Liver (tissue), 9 donors: ENCODE results near the gene KLHL9. TPM values are rescaled to one million over a fixed set of nuclear protein-coding genes. Genes with fewer than 3 reads are reported as not detected.

Experiments used
- DNase-seq: peaks from one replicate; pipeline ENCODE4 v3.0.0-alpha.2; 2017; ENCODE audit warnings: low spot score
- H3K27ac ChIP-seq, 2 donors: one replicate each; pipeline ENCODE4 v1.7.0; 2013; ENCODE audit warnings: inconsistent platforms in 2 of 2, low read length in 2 of 2, control low read depth in 1 of 2, low read depth in 1 of 2, mild to moderate bottlenecking in 1 of 2
- H3K27me3 ChIP-seq, 4 donors: one replicate each; pipeline versions ENCODE4 v1.6.1 to v1.7.0; 2013; ENCODE audit warnings: low read length in 3 of 4, inconsistent platforms in 1 of 4, mild to moderate bottlenecking in 1 of 4, moderate library complexity in 1 of 4; ENCODE audit not compliant: control insufficient read depth in 4 of 4, insufficient read depth in 4 of 4
- H3K36me3 ChIP-seq, 4 donors: one replicate each; pipeline versions ENCODE4 v1.6.1 to v1.7.0; 2013; ENCODE audit warnings: low read length in 3 of 4, mild to moderate bottlenecking in 3 of 4, low read depth in 1 of 4, moderate library complexity in 1 of 4; ENCODE audit not compliant: control insufficient read depth in 4 of 4, insufficient read depth in 3 of 4
- H3K4me1 ChIP-seq, 4 donors: one replicate each; pipeline versions ENCODE4 v1.6.1 to v1.7.0; 2013; ENCODE audit warnings: low read length in 3 of 4, mild to moderate bottlenecking in 3 of 4, moderate library complexity in 1 of 4; ENCODE audit not compliant: control insufficient read depth in 4 of 4, insufficient read depth in 4 of 4
- H3K4me3 ChIP-seq, 3 donors: one replicate each; pipeline versions ENCODE4 v1.6.1 to v1.7.0; 2013; ENCODE audit warnings: low read length in 3 of 3, control low read depth in 1 of 3, low read depth in 1 of 3, mild to moderate bottlenecking in 1 of 3
- H3K9ac ChIP-seq, 2 donors: one replicate each; pipeline ENCODE4 v1.7.0; 2013; ENCODE audit warnings: low read length in 2 of 2, mild to moderate bottlenecking in 2 of 2, moderate library complexity in 2 of 2, control low read depth in 1 of 2, low read depth in 1 of 2
- H3K9me3 ChIP-seq, 4 donors: one replicate each; pipeline versions ENCODE4 v1.6.1 to v1.7.0; 2013; ENCODE audit warnings: low read length in 3 of 4; ENCODE audit not compliant: control insufficient read depth in 4 of 4
- ATF3 ChIP-seq: IDR thresholded peaks from 2 replicates; pipeline ENCODE4 v1.6.1; 2016; ENCODE audit warnings: antibody characterized with exemption
- CTCF ChIP-seq: fragments of 150-350 bp; IDR thresholded peaks from 2 replicates; pipeline ENCODE4 v1.5.1; 2017; ENCODE audit warnings: improper control_type of control experiment, low read depth, low read length; ENCODE audit not compliant: missing input control
- EGR1 ChIP-seq, 2 donors: IDR thresholded peaks; 2 replicates each; pipeline ENCODE4 v1.6.1; 2016 to 2018; ENCODE audit warnings: antibody characterized with exemption in 2 of 2, low read depth in 2 of 2
- FOXA1 ChIP-seq: IDR thresholded peaks from 2 replicates; pipeline ENCODE4 v1.6.1; 2016; ENCODE audit warnings: antibody characterized with exemption
- FOXA2 ChIP-seq: IDR thresholded peaks from 2 replicates; pipeline ENCODE4 v1.6.1; 2016; ENCODE audit warnings: antibody characterized with exemption
- GABPA ChIP-seq, 2 donors: IDR thresholded peaks in 1 of 2; conservative IDR thresholded peaks in 1 of 2; 2 replicates each; pipeline ENCODE4 v1.6.1; 2016; ENCODE audit warnings: antibody characterized with exemption in 2 of 2, mild to moderate bottlenecking in 1 of 2, moderate library complexity in 1 of 2
- HNF4A ChIP-seq, 2 donors: conservative IDR thresholded peaks; 2 replicates each; pipeline ENCODE4 v1.6.1; 2016; ENCODE audit warnings: antibody characterized with exemption in 2 of 2, mild to moderate bottlenecking in 2 of 2
- HNF4G ChIP-seq: IDR thresholded peaks from 2 replicates; pipeline ENCODE4 v1.6.1; 2016; ENCODE audit warnings: antibody characterized with exemption
- JUND ChIP-seq, 2 donors: IDR thresholded peaks; 2 replicates each; pipeline ENCODE4 v1.6.1; 2016; ENCODE audit warnings: antibody characterized with exemption in 2 of 2
- MAX ChIP-seq: IDR thresholded peaks from 2 replicates; pipeline ENCODE4 v1.6.1; 2016; ENCODE audit warnings: antibody characterized with exemption
- NR2F2 ChIP-seq: IDR thresholded peaks from 2 replicates; pipeline ENCODE4 v1.6.1; 2016; ENCODE audit warnings: antibody characterized with exemption
- RAD21 ChIP-seq, 2 donors: IDR thresholded peaks; 2 replicates each; pipeline ENCODE4 v1.6.1; 2016; ENCODE audit warnings: antibody characterized with exemption in 2 of 2, mild to moderate bottlenecking in 2 of 2
- REST ChIP-seq: IDR thresholded peaks from 2 replicates; pipeline ENCODE4 v1.6.1; 2016; ENCODE audit warnings: antibody characterized with exemption, mild to moderate bottlenecking
- RXRA ChIP-seq, 2 donors: IDR thresholded peaks; 2 replicates each; pipeline ENCODE4 v1.6.1; 2017 to 2018; ENCODE audit warnings: antibody characterized with exemption in 2 of 2, mild to moderate bottlenecking in 1 of 2
- SP1 ChIP-seq: IDR thresholded peaks from 2 replicates; pipeline ENCODE4 v1.6.1; 2018; ENCODE audit warnings: antibody characterized with exemption, mild to moderate bottlenecking
- TAF1 ChIP-seq: conservative IDR thresholded peaks from 2 replicates; pipeline ENCODE4 v1.6.1; 2016; ENCODE audit warnings: antibody characterized with exemption, mild to moderate bottlenecking
- YY1 ChIP-seq: IDR thresholded peaks from 2 replicates; pipeline ENCODE4 v1.6.1; 2016; ENCODE audit warnings: antibody characterized with exemption, mild to moderate bottlenecking
- ZBTB33 ChIP-seq: IDR thresholded peaks from 2 replicates; pipeline ENCODE4 v1.6.1; 2016; ENCODE audit warnings: antibody characterized with exemption
- WGBS: extraction: QIAGEN DNeasy Blood & Tissue Kit; methylation state at CpG from one replicate; pipeline ENCODE4 v1.1.7; 2013; 5-methylcytosine and 5-hydroxymethylcytosine counted together
- polyA plus RNA-seq, 2 donors: library from polyadenylated mRNA; stranded (reverse) in 1 of 2; unstranded in 1 of 2; fragments of 200-250 nt in 1 of 2; fragments of >200 nt in 1 of 2; fragmentation: Nextera tagmentation in 1 of 2; extraction: Ambion mirVana in 1 of 2; gene quantifications; one replicate each; pipeline versions ENCODE4 v1.2.1 to v1.2.3, GENCODE V29; 2013 to 2015
- total RNA-seq, 2 donors: library from RNA; depleted of rRNA; stranded (reverse); fragments of >200 nt; gene quantifications; one replicate each; pipeline ENCODE4 v1.2.3, GENCODE V29; 2014
- donor health status: healthy.
- donor health status: healthy.
- donor health status: healthy.
- donor health status: healthy.
- donor health status: healthy.

The KLHL9 gene
- total and polyA plus RNA-seq, 4 donors = 5.6 to 14.5 (median 9.8) TPM

- 94% methylated on average over 5 of the region's 5 CpGs for WGBS
- no peaks in the 10 kb centered on the region for H3K27me3 ChIP-seq
- no peak overlapping the region for H3K9ac ChIP-seq
- H3K4me1 ChIP-seq = peaks cover 0 to 2% (median 0%) of the 10 kb centered on the region in 4 donors
- no peak for DNase-seq
- no peaks in the 10 kb centered on the region for H3K9me3 ChIP-seq
- no peak overlapping the region for H3K4me3 ChIP-seq
- peaks cover 4 to 9% (median 8%) of the 10 kb centered on the region in 4 donors for H3K36me3 ChIP-seq
- H3K27ac ChIP-seq = no peak overlapping the region
- TF ChIP-seq RAD21 (IDR thresholded peaks at IDR 0.05) = no peak
- no peak for TF ChIP-seq TAF1
- no peak for TF ChIP-seq RXRA (IDR thresholded peaks at IDR 0.05)
- TF ChIP-seq REST = no peak
- TF ChIP-seq GABPA (IDR thresholded peaks at IDR 0.05 in 1 of 2, conservative IDR thresholded peaks at IDR 0.05 in 1 of 2) = no peak
- no peak for TF ChIP-seq HNF4A (conservative IDR thresholded peaks at IDR 0.05)
- TF ChIP-seq MAX = no peak
- no peak for TF ChIP-seq ATF3
- TF ChIP-seq HNF4G = no peak
- TF ChIP-seq SP1 = no peak
- TF ChIP-seq CTCF = no peak
Measured at GRCh38 chr9:21322911-21323461, 12.2 kb downstream of the KLHL9 start.

GRCh38 chr9:21320465-21320864 lies 14.7 kb downstream of the KLHL9 start:
- H3K27ac ChIP-seq = no peak overlapping the region
- H3K9ac ChIP-seq = no peak overlapping the region
- 85% methylated on average over 2 of the region's 2 CpGs for WGBS
- no peak for DNase-seq
- no peaks in the 10 kb centered on the region for H3K27me3 ChIP-seq
- H3K9me3 ChIP-seq = no peaks in the 10 kb centered on the region
- H3K4me1 ChIP-seq = peaks cover 6 to 17% (median 15%) of the 10 kb centered on the region in 4 donors
- peaks cover 4 to 9% (median 8%) of the 10 kb centered on the region in 4 donors for H3K36me3 ChIP-seq
- H3K4me3 ChIP-seq = no peak overlapping the region
- no peak for TF ChIP-seq JUND (IDR thresholded peaks at IDR 0.05)
- no peak for TF ChIP-seq EGR1 (IDR thresholded peaks at IDR 0.05; ENCODE audit: low read depth in 2 of 2)
- TF ChIP-seq TAF1 = no peak
- no peak for TF ChIP-seq HNF4G
- TF ChIP-seq FOXA1 = no peak
- no peak for TF ChIP-seq ZBTB33
- TF ChIP-seq RAD21 (IDR thresholded peaks at IDR 0.05) = no peak
- no peak for TF ChIP-seq NR2F2
- no peak for TF ChIP-seq RXRA (IDR thresholded peaks at IDR 0.05)
- TF ChIP-seq REST = no peak
- TF ChIP-seq MAX = no peak
- no peak for TF ChIP-seq FOXA2
- TF ChIP-seq ATF3 = no peak
- TF ChIP-seq SP1 = no peak
- TF ChIP-seq YY1 = no peak
- TF ChIP-seq HNF4A (conservative IDR thresholded peaks at IDR 0.05) = no peak
- no peak for TF ChIP-seq GABPA (IDR thresholded peaks at IDR 0.05 in 1 of 2, conservative IDR thresholded peaks at IDR 0.05 in 1 of 2)
